PC-3 (cell line): ENCODE data around the gene NOTCH1. TPM values are rescaled to one million over a fixed set of nuclear protein-coding genes. Genes with fewer than 3 reads are reported as not detected.

Experiments
- ATAC-seq: fragments of 200-7000 bp; cut with Tn5 transposase; 2 replicates; pipeline ENCODE4 v1.9.1; 2020; ENCODE audit warnings: mild to moderate bottlenecking, moderate library complexity
- BruUV-seq: library from RNA; stranded (reverse); fragments of 400-500 nt; replicated peaks from 2 replicates; lab custom pipeline; 2021; lab: Mats Ljungman, UMichigan
- CTCF ChIA-PET: fragments of 300-600 bp; sonication (Branson Sonifier 250); formaldehyde crosslinking; loops from one replicate; lab custom pipeline; 2022; ENCODE audit warnings: antibody characterized with exemption; lab: Charles Lee
- POLR2A ChIA-PET: fragments of 300-600 bp; sonication (Branson Sonifier 250); formaldehyde crosslinking; loops from one replicate; lab custom pipeline; 2022; ENCODE audit warnings: antibody characterized with exemption; ENCODE audit not compliant: unreplicated experiment; lab: Charles Lee
- DNase-seq: peaks from one replicate; pipeline ENCODE4 v3.0.0-alpha.2; 2015
- H2AFZ ChIP-seq: fragments of 300-600 bp; sonication (generic); 2 replicates; pipeline ENCODE4 v1.6.0; 2016; ENCODE audit warnings: antibody characterized with exemption, low read length
- H3F3A ChIP-seq: fragments of 300-600 bp; sonication (generic); one replicate; pipeline ENCODE4 v1.6.0; 2017; ENCODE audit warnings: antibody characterized with exemption, low read length, control low read depth, mild to moderate bottlenecking; ENCODE audit not compliant: unreplicated experiment
- H3K27ac ChIP-seq: fragments of 300-600 bp; sonication (generic); 2 replicates; pipeline ENCODE4 v1.5.1; 2016; ENCODE audit warnings: mild to moderate bottlenecking, low read length
- H3K27me3 ChIP-seq: fragments of 300-600 bp; sonication (generic); 2 replicates; pipeline ENCODE4 v1.6.1; 2016; ENCODE audit warnings: low read length, mixed read lengths
- H3K36me3 ChIP-seq: fragments of 300-600 bp; sonication (generic); 2 replicates; pipeline ENCODE4 v1.6.1; 2016; ENCODE audit warnings: low read depth, mixed run types, low read length, mixed read lengths
- H3K4me1 ChIP-seq: fragments of 300-600 bp; sonication (generic); 2 replicates; pipeline ENCODE4 v1.5.1; 2016; ENCODE audit warnings: low read length; ENCODE audit not compliant: insufficient read depth
- H3K4me2 ChIP-seq: fragments of 300-600 bp; sonication (generic); 2 replicates; pipeline ENCODE4 v1.6.0; 2016; ENCODE audit warnings: low read length
- H3K4me3 ChIP-seq: fragments of 300-600 bp; sonication (generic); 2 replicates; pipeline ENCODE4 v1.5.1; 2016; ENCODE audit warnings: mild to moderate bottlenecking, low read length, mixed read lengths
- H3K79me2 ChIP-seq: fragments of 300-600 bp; sonication (generic); 2 replicates; pipeline ENCODE4 v1.6.1; 2017; ENCODE audit warnings: low read length, mixed read lengths
- H3K9ac ChIP-seq: fragments of 300-600 bp; sonication (generic); 2 replicates; pipeline ENCODE4 v1.6.0; 2016; ENCODE audit warnings: mild to moderate bottlenecking, low read length
- H3K9me2 ChIP-seq: fragments of 300-600 bp; sonication (generic); replicated peaks from 2 replicates; pipeline ENCODE4 v1.6.1; 2016; ENCODE audit warnings: mixed run types, low read length, mixed read lengths
- H3K9me3 ChIP-seq: fragments of 300-600 bp; sonication (generic); 2 replicates; pipeline ENCODE4 v1.6.1; 2016; ENCODE audit warnings: low read length, mixed read lengths
- H4K20me1 ChIP-seq: fragments of 300-600 bp; sonication (generic); 2 replicates; pipeline ENCODE4 v1.6.1; 2016; ENCODE audit warnings: low read length, mixed read lengths
- CTCF ChIP-seq: fragments of 300-600 bp; sonication (generic); conservative IDR thresholded peaks from 2 replicates; pipeline ENCODE4 v1.5.1; 2017; ENCODE audit warnings: antibody characterized with exemption, low read depth, mild to moderate bottlenecking, low read length
- EZH2 ChIP-seq: fragments of 300-600 bp; sonication (generic); IDR thresholded peaks from one replicate; pipeline ENCODE4 v1.6.1; 2017; ENCODE audit warnings: antibody characterized with exemption, mild to moderate bottlenecking, low read length; ENCODE audit not compliant: unreplicated experiment
- EZH2phosphoT487 ChIP-seq: fragments of 300-600 bp; sonication (generic); IDR thresholded peaks from 2 replicates; pipeline ENCODE4 v1.6.1; 2018; ENCODE audit warnings: mild to moderate bottlenecking, antibody characterized with exemption, low read length, borderline replicate concordance
- intact Hi-C: fragments of 100-400 bp; cut with micrococcal nuclease; formaldehyde crosslinking; loops from 2 replicates; pipeline ENCODE4 v1.9.0; 2023
- total RNA-seq: library from RNA; depleted of rRNA; stranded (reverse); fragments of >200 nt; gene quantifications from 2 replicates; pipeline ENCODE4 v1.2.3, GENCODE V29; 2014

NOTCH1 gene
- total RNA-seq, 1 experiment from 2014 or later, result 14.3 TPM

GRCh38 chr9:136506425-136506824 is 39.4 kb downstream of the NOTCH1 start:
- H2AFZ ChIP-seq, result no peak overlapping the region
- H3K4me1 ChIP-seq, result no peaks in the 10 kb centered on the region
- TF ChIP-seq EZH2phosphoT487 (no peak), EZH2 (no peak), CTCF (no peak)
- no peaks in the 10 kb centered on the region for H3K79me2 ChIP-seq
- no peaks in the 10 kb centered on the region for H3K36me3 ChIP-seq
- no peak for DNase-seq
- H3K9ac ChIP-seq, result no peak overlapping the region
- no peaks in the 10 kb centered on the region for H3F3A ChIP-seq
- BruUV-seq, result no TSS peak
- H3K4me3 ChIP-seq, result no peak overlapping the region
- intact Hi-C loops, result no loop called here
- H4K20me1 ChIP-seq, result no peaks in the 10 kb centered on the region
- POLR2A ChIA-PET, result no interaction called here
- no peaks in the 10 kb centered on the region for H3K27me3 ChIP-seq
- no peak overlapping the region for H3K27ac ChIP-seq
- no peak overlapping the region for H3K4me2 ChIP-seq
- H3K9me2 ChIP-seq, result no peaks in the 10 kb centered on the region
- no peak for ATAC-seq
- H3K9me3 ChIP-seq, result no peaks in the 10 kb centered on the region
- CTCF ChIA-PET, result no interaction called here

GRCh38 chr9:136505406-136506403 is 40.1 kb downstream of the NOTCH1 start:
- no peaks in the 10 kb centered on the region for H3F3A ChIP-seq
- POLR2A ChIA-PET, result no interaction called here
- no peaks in the 10 kb centered on the region for H3K27me3 ChIP-seq
- H3K4me3 ChIP-seq, result no peak overlapping the region
- H2AFZ ChIP-seq, result no peak overlapping the region
- TF ChIP-seq EZH2phosphoT487 (no peak), EZH2 (no peak), CTCF (no peak)
- no peaks in the 10 kb centered on the region for H3K9me2 ChIP-seq
- intact Hi-C loops, result no loop called here
- ATAC-seq, result no peak
- no TSS peak for BruUV-seq
- no peak overlapping the region for H3K4me2 ChIP-seq
- no peaks in the 10 kb centered on the region for H3K9me3 ChIP-seq
- H4K20me1 ChIP-seq, result no peaks in the 10 kb centered on the region
- H3K4me1 ChIP-seq, result no peaks in the 10 kb centered on the region
- CTCF ChIA-PET, result no interaction called here
- H3K79me2 ChIP-seq, result no peaks in the 10 kb centered on the region
- no peak overlapping the region for H3K9ac ChIP-seq
- no peak for DNase-seq
- H3K36me3 ChIP-seq, result no peaks in the 10 kb centered on the region
- no peak overlapping the region for H3K27ac ChIP-seq
